ENCODE measurements around the gene SSTR1. TPM values are rescaled to one million over a fixed set of nuclear protein-coding genes. Genes with fewer than 3 reads are reported as not detected.

SSTR1 gene
- total RNA-seq (2021): 0.50 TPM in 2 replicates
- percentile 23 among the genes with signal in this experiment for Bru-seq, nascent RNA
- percentile 37 among the genes with signal in this experiment for BruChase-seq, experiment 1, labeled RNA remaining after a 2-hour chase
- BruChase-seq, experiment 2, labeled RNA remaining after a 6-hour chase: percentile 45 among the genes with signal in this experiment
- long read RNA-seq, partial matches to known transcripts: 1 of 1 reads
- long read RNA-seq, other reads (novel, unspliced or antisense): 0 of 1 reads

GRCh38 chr14:38207736-38208617 lies at the start of gene SSTR1:
TSS of gene SSTR1 (plus strand) at chr14:38207904. CDS start at chr14:38209390, 1,486 bp downstream.
- intact Hi-C loops (cut with micrococcal nuclease; ENCODE audit: unreplicated experiment): no loop called here
- peak within 1 kb of the TSS; percentile 74 for H2AFZ ChIP-seq
- H3K4me2 ChIP-seq: peak within 1 kb of the TSS; percentile 81

GRCh38 chr14:38158468-38158867 lies 49.2 kb upstream of the SSTR1 start:
- ChIA-PET POLR2A (ENCODE audit: unreplicated experiment) (no interaction called here), CTCF (no interaction called here)
- TF ChIP-seq EZH2 (IDR thresholded peaks at IDR 0.05; ENCODE audit: low read depth) (no peak), CTCF (conservative IDR thresholded peaks at IDR 0.05) (no peak)
- Histone ChIP-seq H3K4me3 (no peak overlapping the region), H3K36me3 (ENCODE audit: low read depth) (no peaks in the 10 kb centered on the region), H3K27ac (no peak overlapping the region), H3K4me1 (replicated peaks; ENCODE audit: insufficient read depth) (no peaks in the 10 kb centered on the region), H3K9me3 (ENCODE audit: insufficient read depth, low read depth) (no peaks in the 10 kb centered on the region), H2AFZ (no peak overlapping the region), H3K9me2 (ENCODE audit: insufficient read depth) (no peaks in the 10 kb centered on the region), H3K4me2 (no peak overlapping the region), H3K79me2 (ENCODE audit: low read depth) (no peaks in the 10 kb centered on the region), H4K20me1 (ENCODE audit: insufficient read depth) (no peaks in the 10 kb centered on the region), H3K27me3 (ENCODE audit: insufficient read depth, low read depth) (no peaks in the 10 kb centered on the region), H3F3A (ENCODE audit: insufficient read depth, low read depth) (no peaks in the 10 kb centered on the region)
- intact Hi-C loops (cut with micrococcal nuclease; ENCODE audit: unreplicated experiment): no loop called here
- no TSS peak for BruUV-seq (replicated peaks)
- DNase-seq: no peak

More at GRCh38 chr14:38207736-38208617, at the start of gene SSTR1:
- no peaks in the 10 kb centered on the region for H4K20me1 ChIP-seq (ENCODE audit: insufficient read depth)
- no peak within 1 kb of the TSS for H3K27ac ChIP-seq
- no peaks in the 10 kb centered on the region for H3F3A ChIP-seq (ENCODE audit: insufficient read depth, low read depth)
- H3K4me3 ChIP-seq: peak within 1 kb of the TSS; percentile 48; the same call in 1 of the 2 replicates
- CTCF ChIA-PET: no interaction called here
- TF ChIP-seq CTCF (conservative IDR thresholded peaks at IDR 0.05): no peak
- no peak for TF ChIP-seq EZH2 (IDR thresholded peaks at IDR 0.05; ENCODE audit: low read depth)
- H3K9me2 ChIP-seq (ENCODE audit: insufficient read depth): no peaks in the 10 kb centered on the region
- H3K9me3 ChIP-seq (ENCODE audit: insufficient read depth, low read depth): no peaks in the 10 kb centered on the region
- H3K4me1 ChIP-seq (replicated peaks; ENCODE audit: insufficient read depth): no peaks in the 10 kb centered on the region; the same call in 1 of the 2 replicates
- no peaks in the 10 kb centered on the region for H3K79me2 ChIP-seq (ENCODE audit: low read depth)
- H3K27me3 ChIP-seq (ENCODE audit: insufficient read depth, low read depth): no peaks in the 10 kb centered on the region
- peak in 1 of 2 experiments; percentile 8 for DNase-seq
- no peaks in the 10 kb centered on the region for H3K36me3 ChIP-seq (ENCODE audit: low read depth)
- POLR2A ChIA-PET (ENCODE audit: unreplicated experiment): no interaction called here
- BruUV-seq (replicated peaks): no TSS peak

- H3K36me3 ChIP-seq (ENCODE audit: low read depth): no peaks in the 10 kb centered on the region
- H4K20me1 ChIP-seq (ENCODE audit: insufficient read depth): no peaks in the 10 kb centered on the region
- no peak overlapping the region for H3K27ac ChIP-seq
- no peak overlapping the region for H3K4me3 ChIP-seq
- intact Hi-C loops (cut with micrococcal nuclease; ENCODE audit: unreplicated experiment): no loop called here
- H3K79me2 ChIP-seq (ENCODE audit: low read depth): no peaks in the 10 kb centered on the region
- no peak overlapping the region for H3K4me2 ChIP-seq
- no peaks in the 10 kb centered on the region for H3K27me3 ChIP-seq (ENCODE audit: insufficient read depth, low read depth)
- no peaks in the 10 kb centered on the region for H3K9me2 ChIP-seq (ENCODE audit: insufficient read depth)
- ChIA-PET POLR2A (ENCODE audit: unreplicated experiment) (no interaction called here), CTCF (no interaction called here)
- peaks cover 16% of the 10 kb centered on the region for H3K4me1 ChIP-seq (replicated peaks; ENCODE audit: insufficient read depth)
- H3K9me3 ChIP-seq (ENCODE audit: insufficient read depth, low read depth): no peaks in the 10 kb centered on the region; the same call in 1 of the 2 replicates
- TF ChIP-seq EZH2 (IDR thresholded peaks at IDR 0.05; ENCODE audit: low read depth): no peak
- TF ChIP-seq CTCF (conservative IDR thresholded peaks at IDR 0.05): no peak
- no TSS peak for BruUV-seq (replicated peaks)
- DNase-seq: no peak
- no peaks in the 10 kb centered on the region for H3F3A ChIP-seq (ENCODE audit: insufficient read depth, low read depth)
- no peak overlapping the region for H2AFZ ChIP-seq
Observed at GRCh38 chr14:38168416-38168815, 39.3 kb upstream of the SSTR1 start.

Data from PC-9 (cell line).